ENCODE measurements around the gene RIN1. TPM values are rescaled to one million over a fixed set of nuclear protein-coding genes. Genes with fewer than 3 reads are reported as not detected.

RIN1 gene
- total and polyA plus RNA-seq, 2 donors (not counting 1 experiment from before 2014, with no cell fraction given): 0.72 to 1.7 TPM

- DNase-seq (peak; percentile 97), ATAC-seq (ENCODE audit: low read depth) (peak; percentile 65)
- peak overlapping the region; percentile 99 for H3K27ac Mint-ChIP-seq
- H3K9me3 ChIP-seq (ENCODE audit: control extremely low read depth in 1 of 3, control insufficient read depth in 2 of 3, insufficient read depth in 1 of 3, low read length in 2 of 3): no peaks in the 10 kb centered on the region
- peaks cover 18 to 28% of the 10 kb centered on the region in 2 donors for H3K4me1 ChIP-seq (ENCODE audit: control insufficient read depth in 2 of 2, insufficient read depth in 2 of 2, low read length in 2 of 2)
- WGBS (ENCODE audit: insufficient coverage): 2% methylated on average over 43 of the region's 52 CpGs
- ChIA-PET POLR2A (interaction anchor here (0.5 to 2.0 kb wide), 20 partner anchors 10 to 1048 kb away, joined by 3 to 12 read pairs (median 4); partner anchors contain the start of genes BRMS1, DPP3, FIBP and MRPL11), CTCF (interaction anchor here (0.6 to 6.3 kb wide), 30 partner anchors 9 to 533 kb away, joined by 3 to 101 read pairs (median 8); partner anchors contain the start of genes B4GAT1, BRMS1, DPP3 and MRPL11)
- intact Hi-C loops (cut with micrococcal nuclease): loop anchor here (1.0 to 2.0 kb wide), 9 partner anchors 16 to 366 kb away; partner anchors contain the start of genes BRMS1, PELI3, RAB1B and SLC29A2
- H3K4me3 Mint-ChIP-seq: peak overlapping the region; percentile 99
- peak overlapping the region; percentile 75 for H3K9ac ChIP-seq (ENCODE audit: low read length)
- peak overlapping the region; percentile 80 to 88 for H3K27ac ChIP-seq (ENCODE audit: low read length in 2 of 2)
- no peaks in the 10 kb centered on the region for H3K27me3 ChIP-seq (replicated peaks in 1 of 4; ENCODE audit: control extremely low read depth in 1 of 4, control insufficient read depth in 3 of 4, insufficient read depth in 4 of 4, low read length in 3 of 4)
- peaks cover 34% of the 10 kb centered on the region for H3K4me1 Mint-ChIP-seq
- TF ChIP-seq EZH2 (IDR thresholded peaks at IDR 0.05; ENCODE audit: borderline replicate concordance, insufficient read depth, low read depth, low read length, poor library complexity, severe bottlenecking): no peak
- no peak for TF ChIP-seq CTCF (IDR thresholded peaks at IDR 0.05)
- H4K20me1 ChIP-seq (ENCODE audit: control insufficient read depth, insufficient read depth, low read length, poor library complexity, severe bottlenecking): no peaks in the 10 kb centered on the region
- no peaks in the 10 kb centered on the region for H3K9me3 Mint-ChIP-seq (ENCODE audit: insufficient read depth)
- H3K4me3 ChIP-seq (ENCODE audit: control extremely low read depth in 1 of 5, extremely low read depth in 1 of 5, insufficient read depth in 1 of 5, low read depth in 2 of 5, low read length in 4 of 5): peak overlapping the region; percentile 30 to 72 (median 63)
- peak overlapping the region; percentile 89 for H3K4me2 ChIP-seq (replicated peaks; ENCODE audit: low read depth, low read length, poor library complexity, severe bottlenecking)
- H3K36me3 ChIP-seq (replicated peaks in 1 of 2; ENCODE audit: control extremely low read depth in 1 of 2, control insufficient read depth in 1 of 2, extremely low read depth in 1 of 2, insufficient read depth in 2 of 2, low read length in 1 of 2): no peaks in the 10 kb centered on the region
- peak overlapping the region; percentile 88 for H2AFZ ChIP-seq (ENCODE audit: insufficient read depth, low read depth, low read length, poor library complexity, severe bottlenecking)
- H3K79me2 ChIP-seq (ENCODE audit: control insufficient read depth, insufficient read depth, low read length): no peaks in the 10 kb centered on the region
- peaks cover under 1% of the 10 kb centered on the region for H3K27me3 Mint-ChIP-seq
These were observed 23.5 kb downstream of the RIN1 start for GRCh38 chr11:66312549-66313320.
